AG04449 (cell line): ENCODE data around the gene NR2E1.

Experiments
- CTCF ChIA-PET: fragments of 350-600 bp; formaldehyde crosslinking; extraction: SDS; loops from one replicate; lab custom pipeline; 2021; ENCODE audit warnings: antibody characterized with exemption; lab: Yijun Ruan, JAX
- POLR2A ChIA-PET: fragments of 400-600, 350-600 bp; formaldehyde crosslinking; extraction: SDS; loops from one replicate; lab custom pipeline; 2020; ENCODE audit warnings: antibody characterized with exemption, inconsistent platforms; lab: Yijun Ruan, JAX
- DNase-seq: peaks from one replicate; pipeline ENCODE4 v3.0.0-alpha.2; 2010; ENCODE audit warnings: low read depth, low spot score
- H3K4me3 ChIP-seq: 2 replicates; pipeline ENCODE4 v1.5.1; 2011; ENCODE audit warnings: low read depth, mild to moderate bottlenecking, control low read depth, low read length
- CTCF ChIP-seq: IDR thresholded peaks from one replicate; pipeline ENCODE4 v1.5.1; 2011; ENCODE audit warnings: mild to moderate bottlenecking, moderate library complexity, low read length, control low read depth, inconsistent platforms; ENCODE audit not compliant: insufficient read depth; ENCODE audit errors: missing control alignments

NR2E1 gene

GRCh38 chr6:108186226-108186625 lies 20.4 kb downstream of the NR2E1 start:
- no peak overlapping the region for H3K4me3 ChIP-seq
- CTCF ChIA-PET: no interaction called here
- no peak for TF ChIP-seq CTCF
- DNase-seq: no peak
- POLR2A ChIA-PET: interaction anchor here (0.5 kb wide), 1 partner anchor 827 kb away, joined by 4 read pairs; no protein-coding TSS in a partner anchor

- POLR2A ChIA-PET: no interaction called here
Observed at GRCh38 chr6:108187519-108187918, 21.7 kb downstream of the NR2E1 start.

GRCh38 chr6:108193131-108193530 lies 27.3 kb downstream of the NR2E1 start:
- CTCF ChIA-PET: no interaction called here
- no peak for TF ChIP-seq CTCF
- POLR2A ChIA-PET: no interaction called here
- DNase-seq: no peak
- H3K4me3 ChIP-seq: no peak overlapping the region

More at GRCh38 chr6:108187519-108187918, 21.7 kb downstream of the NR2E1 start:
- DNase-seq: no peak
- no peak for TF ChIP-seq CTCF
- H3K4me3 ChIP-seq: no peak overlapping the region
- CTCF ChIA-PET: no interaction called here

- no peak overlapping the region for H3K4me3 ChIP-seq
- ChIA-PET POLR2A (no interaction called here), CTCF (no interaction called here)
- no peak for TF ChIP-seq CTCF
- DNase-seq: no peak
Observed at GRCh38 chr6:108193835-108194234, 28.0 kb downstream of the NR2E1 start.

GRCh38 chr6:108194503-108194902 lies 28.7 kb downstream of the NR2E1 start:
- CTCF ChIA-PET: no interaction called here
- POLR2A ChIA-PET: no interaction called here
- TF ChIP-seq CTCF: no peak

GRCh38 chr6:108195209-108195608 lies 29.4 kb downstream of the NR2E1 start:
- H3K4me3 ChIP-seq: no peak overlapping the region
- ChIA-PET CTCF (no interaction called here), POLR2A (no interaction called here)
- no peak for TF ChIP-seq CTCF
- DNase-seq: no peak

More at GRCh38 chr6:108194503-108194902, 28.7 kb downstream of the NR2E1 start:
- DNase-seq: no peak
- no peak overlapping the region for H3K4me3 ChIP-seq
